NCI-H69 (cell line): ENCODE measurements around the gene TNNC1.

ENCODE experiments used
- DNase-seq: peaks from one replicate; lab custom pipeline; 2025; lab: John Stamatoyannopoulos, UW

The TNNC1 gene

GRCh38 chr3:52483577-52484381 lies 29.9 kb upstream of the TNNC1 start:
- no peak for DNase-seq

GRCh38 chr3:52483081-52483480 lies 29.2 kb upstream of the TNNC1 start:
- no peak for DNase-seq

GRCh38 chr3:52481819-52482521 lies 28.1 kb upstream of the TNNC1 start:
- DNase-seq, result peak; percentile 3

GRCh38 chr3:52480768-52481715 lies 27.2 kb upstream of the TNNC1 start:
- no peak for DNase-seq

GRCh38 chr3:52479877-52480575 lies 26.2 kb upstream of the TNNC1 start:
- no peak for DNase-seq

GRCh38 chr3:52479037-52479876 lies 25.4 kb upstream of the TNNC1 start:
- no peak for DNase-seq

GRCh38 chr3:52477796-52478095 lies 23.9 kb upstream of the TNNC1 start:
- DNase-seq, result no peak

- DNase-seq, result no peak
Measured at GRCh38 chr3:52477076-52477795, 23.4 kb upstream of the TNNC1 start.

GRCh38 chr3:52473026-52473425 lies 19.2 kb upstream of the TNNC1 start:
- no peak for DNase-seq

GRCh38 chr3:52472239-52473000 lies 18.6 kb upstream of the TNNC1 start:
- no peak for DNase-seq

GRCh38 chr3:52471371-52472238 lies 17.8 kb upstream of the TNNC1 start:
- DNase-seq, result no peak

- DNase-seq, result no peak
Measured at GRCh38 chr3:52470920-52471319, 17.1 kb upstream of the TNNC1 start.

- peak; percentile 84 for DNase-seq
Measured at GRCh38 chr3:52469001-52469400, 15.2 kb upstream of the TNNC1 start.

GRCh38 chr3:52468336-52468735 lies 14.5 kb upstream of the TNNC1 start:
- DNase-seq, result peak; percentile 63

GRCh38 chr3:52463416-52463815 lies 9.6 kb upstream of the TNNC1 start:
- no peak for DNase-seq

GRCh38 chr3:52461874-52462273 lies 8.0 kb upstream of the TNNC1 start:
- no peak for DNase-seq

- DNase-seq, result no peak
Measured at GRCh38 chr3:52458770-52459545, 5.1 kb upstream of the TNNC1 start.
